Dermis microvascular lymphatic vessel endothelial cell (primary cell): Measurements from ENCODE around the gene TPPP3. TPM values are rescaled to one million over a fixed set of nuclear protein-coding genes. Genes with fewer than 3 reads are reported as not detected.

ENCODE experiments used
- DNase-seq, 2 donors: peaks; one replicate each; pipeline versions ENCODE4 v3.0.0 to v3.0.0-alpha.2; 2010; ENCODE audit warnings: low read depth in 2 of 2
- total RNA-seq: library from RNA; depleted of rRNA; stranded (reverse); fragments of >200 nt; gene quantifications from 2 replicates; pipeline ENCODE4 v1.2.1, GENCODE V29; 2014

TPPP3 gene
- total RNA-seq, 1 donor from 2014 or later, result under 0.01 TPM

DNA sequence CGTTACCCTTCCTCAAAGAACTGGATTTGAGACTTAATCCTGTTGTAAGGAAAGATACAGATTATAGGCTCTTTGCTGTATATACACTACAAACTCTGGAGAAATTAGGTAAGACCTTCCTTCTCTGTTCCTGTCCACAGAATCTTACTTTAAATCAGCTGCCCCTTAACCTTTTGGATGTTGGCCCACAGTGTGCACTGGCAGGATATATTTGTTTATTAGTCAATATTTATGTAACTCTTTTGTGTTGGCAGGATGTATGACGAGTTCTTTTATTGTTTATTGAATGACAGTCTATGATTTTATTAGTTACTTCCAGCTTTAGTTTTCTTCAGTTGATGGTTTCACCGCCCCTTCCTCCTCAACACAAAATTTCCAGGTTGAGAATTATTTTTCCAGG lies 47.0 kb downstream of the TPPP3 start:
- DNase-seq, result peak in 1 of 2 donors; percentile 57

DNA sequence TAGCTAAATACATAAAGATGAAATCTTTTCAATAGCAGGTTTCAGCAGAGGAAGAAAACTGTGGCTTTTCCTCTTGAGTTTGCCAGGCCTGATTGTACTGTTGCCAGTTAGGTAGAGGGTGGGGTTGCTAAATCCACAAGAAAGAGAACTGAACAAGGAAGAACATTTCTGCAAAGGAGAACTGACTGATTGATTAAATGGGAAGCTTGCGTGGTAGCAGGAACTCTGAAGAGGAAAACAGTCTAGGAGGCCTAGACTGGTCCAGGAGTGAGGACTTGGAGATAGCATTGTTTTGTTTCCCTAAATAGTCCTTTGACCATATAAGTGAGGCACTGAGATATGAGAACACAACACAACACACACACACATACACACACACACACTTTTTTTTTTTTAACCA lies 47.9 kb downstream of the TPPP3 start:
- DNase-seq, result no peak

DNA sequence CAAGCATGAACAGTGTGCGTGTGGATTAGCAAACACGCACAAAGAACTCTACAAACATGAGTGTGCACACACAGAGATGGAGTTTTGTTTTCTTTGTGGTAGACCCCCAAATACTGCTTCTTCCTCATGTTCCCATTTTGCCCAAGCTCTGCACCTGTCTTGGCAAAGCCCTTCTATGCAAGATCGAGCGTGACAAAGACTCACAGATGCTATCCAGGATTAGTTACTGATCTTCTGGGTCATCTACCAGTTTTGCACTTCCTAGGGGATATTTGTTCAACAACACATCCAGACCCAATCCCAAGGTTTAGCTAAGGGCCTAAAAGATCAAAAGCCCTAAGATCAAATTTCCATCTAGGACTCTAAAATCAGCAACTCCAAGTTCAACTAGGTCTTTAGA lies 50.7 kb downstream of the TPPP3 start:
- DNase-seq, result no peak

DNA sequence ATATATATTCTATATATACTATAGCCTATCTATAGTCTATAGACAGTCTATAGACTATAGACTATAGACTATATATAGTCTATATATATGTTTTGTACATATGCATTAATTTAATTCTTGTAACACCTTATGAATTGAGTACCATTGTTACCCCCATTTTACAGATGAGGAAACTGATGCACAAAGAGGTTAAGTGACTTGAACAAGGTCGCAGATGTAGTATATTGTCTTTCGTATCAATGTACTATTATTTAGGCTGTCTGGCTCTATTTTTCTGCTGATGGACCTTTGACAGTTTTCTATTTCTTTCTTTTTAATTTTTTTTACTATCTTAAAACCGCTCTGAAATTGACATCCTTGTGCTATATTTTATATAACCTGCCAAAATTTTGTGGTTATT lies 52.0 kb downstream of the TPPP3 start:
- DNase-seq, result no peak

Other genes starting within 250 kb of the TPPP3 start
- 2.4 and 6.3 TPM in 2 replicates for gene B3GNT9, start 242.5 kb downstream of the TPPP3 start, total RNA-seq
- gene TRADD, start 233.6 kb downstream of the TPPP3 start, total RNA-seq, result 12.1 and 17.2 TPM in 2 replicates
- 4.2 and 7.1 TPM in 2 replicates for gene FBXL8, start 233.5 kb downstream of the TPPP3 start, total RNA-seq
- 0.77 and 1.1 TPM in 2 replicates for gene HSF4, start 228.8 kb downstream of the TPPP3 start, total RNA-seq
- 5.8 and 6.8 TPM in 2 replicates for gene NOL3, start 223.0 kb downstream of the TPPP3 start, total RNA-seq
- gene MATCAP1, start 209.5 kb downstream of the TPPP3 start, total RNA-seq, result 6.7 and 8.1 TPM in 2 replicates
- gene EXOC3L1, start 203.4 kb downstream of the TPPP3 start, total RNA-seq, result 38.8 and 57.7 TPM in 2 replicates
- gene E2F4, start 201.3 kb downstream of the TPPP3 start, total RNA-seq, result 58.8 and 64.5 TPM in 2 replicates
- 0.64 and 1.0 TPM in 2 replicates for gene ELMO3, start 194.4 kb downstream of the TPPP3 start, total RNA-seq
- 23.6 and 28.1 TPM in 2 replicates for gene TMEM208, start 166.4 kb downstream of the TPPP3 start, total RNA-seq
- 15.0 and 18.2 TPM in 2 replicates for gene FHOD1, start 146.0 kb downstream of the TPPP3 start, total RNA-seq
- gene SLC9A5, start 144.5 kb downstream of the TPPP3 start, total RNA-seq, result 0.39 and 0.51 TPM in 2 replicates
- 9.2 and 11.6 TPM in 2 replicates for gene PLEKHG4, start 114.0 kb downstream of the TPPP3 start, total RNA-seq
- gene KCTD19, start 66.8 kb downstream of the TPPP3 start, total RNA-seq, result under 0.01 TPM in 1 of 2 replicates, not detected in the other
- gene LRRC36, start 66.7 kb downstream of the TPPP3 start, total RNA-seq, result under 0.01 and 0.13 TPM in 2 replicates
- 3.1 and 6.4 TPM in 2 replicates for gene ZDHHC1, start 23.0 kb upstream of the TPPP3 start, total RNA-seq
- gene HSD11B2, start 37.6 kb upstream of the TPPP3 start, total RNA-seq, result not detected in 2 replicates
- 86.7 and 153 TPM in 2 replicates for gene ATP6V0D1, start 87.7 kb upstream of the TPPP3 start, total RNA-seq
- not detected in 2 replicates for gene AGRP, start 90.0 kb upstream of the TPPP3 start, total RNA-seq
- 25.0 and 44.0 TPM in 2 replicates for gene RIPOR1, start 135.3 kb upstream of the TPPP3 start, total RNA-seq
- 22.6 and 26.8 TPM in 2 replicates for gene CTCF, start 169.0 kb upstream of the TPPP3 start, total RNA-seq